Coronary artery (tissue), 2 donors: ENCODE results near the gene ITPKA.

Source experiments
- DNase-seq: peaks from one replicate; pipeline ENCODE4 v3.0.0-alpha.2; 2017; ENCODE audit warnings: low spot score
- H3K27ac ChIP-seq, 2 donors: fragments of 200-600 bp; sonication (generic); one replicate each; pipeline ENCODE4 v1.5.1; 2016 to 2019
- H3K4me3 ChIP-seq: fragments of 200-600 bp; sonication (generic); 2 replicates; pipeline ENCODE4 v1.5.1; 2016; ENCODE audit warnings: mild to moderate bottlenecking, moderate library complexity
- CTCF ChIP-seq: fragments of 200-600 bp; sonication (generic); IDR thresholded peaks from one replicate; pipeline ENCODE4 v1.5.1; 2019; ENCODE audit warnings: antibody characterized with exemption

Gene ITPKA

GRCh38 chr15:41473418-41473817 is 20.3 kb upstream of the ITPKA start:
- TF ChIP-seq CTCF = no peak
- H3K27ac ChIP-seq = no peak overlapping the region
- no peak for DNase-seq
- no peak overlapping the region for H3K4me3 ChIP-seq

GRCh38 chr15:41474436-41474835 is 19.2 kb upstream of the ITPKA start:
- no peak overlapping the region for H3K27ac ChIP-seq
- TF ChIP-seq CTCF = no peak
- no peak for DNase-seq
- H3K4me3 ChIP-seq = no peak overlapping the region

GRCh38 chr15:41474941-41475340 is 18.7 kb upstream of the ITPKA start:
- no peak for DNase-seq
- no peak overlapping the region for H3K4me3 ChIP-seq
- no peak for TF ChIP-seq CTCF
- no peak overlapping the region for H3K27ac ChIP-seq

GRCh38 chr15:41476416-41477048 is 17.1 kb upstream of the ITPKA start:
- DNase-seq = no peak
- no peak overlapping the region for H3K4me3 ChIP-seq
- no peak for TF ChIP-seq CTCF
- H3K27ac ChIP-seq = no peak overlapping the region

- Histone ChIP-seq H3K27ac (no peak overlapping the region), H3K4me3 (no peak overlapping the region)
- no peak for DNase-seq
- no peak for TF ChIP-seq CTCF
Observed at GRCh38 chr15:41480396-41481140, 13.1 kb upstream of the ITPKA start.

- no peak overlapping the region for H3K27ac ChIP-seq
- no peak for TF ChIP-seq CTCF
- DNase-seq = no peak
- H3K4me3 ChIP-seq = no peak overlapping the region
Observed at GRCh38 chr15:41482110-41482877, 11.4 kb upstream of the ITPKA start.
